ENCODE results near the gene NRIP3. TPM values are rescaled to one million over a fixed set of nuclear protein-coding genes. Genes with fewer than 3 reads are reported as not detected.

NRIP3 gene
- total and polyA plus RNA-seq, 9 of the 15 experiments (the other 6 are each of a cell fraction or from before 2014, with no cell fraction given), result 4.4 to 18.7 (median 11.6) TPM

GRCh38 chr11:9015677-9016076 is 11.9 kb upstream of the NRIP3 start (continued):
- TF ChIP-seq PBX2 (CRISPR knock-in tag; IDR thresholded peaks at IDR 0.05; ENCODE audit: low read depth) (no peak), PBX2 (tag; conservative IDR thresholded peaks at IDR 0.05; ENCODE audit: low read depth) (no peak), ZNF398 (CRISPR knock-in tag; IDR thresholded peaks at IDR 0.05) (no peak), DDX20 (tag; IDR thresholded peaks at IDR 0.05; ENCODE audit: low read depth) (no peak), REST (IDR thresholded peaks at IDR 0.05; ENCODE audit: borderline replicate concordance) (peak; percentile 46; the same call in 1 of the 2 replicates), REST (CRISPR knock-in tag; IDR thresholded peaks at IDR 0.05; ENCODE audit: low read depth) (no peak), SMARCE1 (IDR thresholded peaks at IDR 0.05) (no peak), MAFF (IDR thresholded peaks at IDR 0.05; ENCODE audit: low read length) (no peak), KDM2B (CRISPR knock-in tag; IDR thresholded peaks at IDR 0.05) (no peak), SP1 (CRISPR knock-in tag; IDR thresholded peaks at IDR 0.05) (no peak), TSHZ1 (CRISPR knock-in tag; IDR thresholded peaks at IDR 0.05) (no peak), ZEB2 (IDR thresholded peaks at IDR 0.05) (no peak), ZNF3 (CRISPR knock-in tag; IDR thresholded peaks at IDR 0.05) (no peak), ZNF253 (CRISPR knock-in tag; conservative IDR thresholded peaks at IDR 0.05) (no peak)

Measured in K562 (cell line).